CD4-positive, alpha-beta T cell treated with Interferon gamma for 1 hour (primary cell): ENCODE measurements around the gene ERICH6.

Source experiments
- DNase-seq: peaks from one replicate; pipeline ENCODE4 v3.0.0-alpha.2; 2020

ERICH6 gene

GRCh38 chr3:150736903-150737832 is 33.4 kb upstream of the ERICH6 start:
- DNase-seq, result no peak

GRCh38 chr3:150736316-150736719 is 32.6 kb upstream of the ERICH6 start:
- DNase-seq, result no peak

GRCh38 chr3:150734795-150735119 is 31.0 kb upstream of the ERICH6 start:
- DNase-seq, result no peak

GRCh38 chr3:150733936-150734794 is 30.4 kb upstream of the ERICH6 start:
- DNase-seq, result no peak

GRCh38 chr3:150733373-150733935 is 29.7 kb upstream of the ERICH6 start:
- DNase-seq, result no peak

- DNase-seq, result no peak
Observed at GRCh38 chr3:150729682-150730360, 26.1 kb upstream of the ERICH6 start.

- no peak for DNase-seq
Observed at GRCh38 chr3:150727653-150728502, 24.2 kb upstream of the ERICH6 start.

GRCh38 chr3:150725548-150725947 is 21.8 kb upstream of the ERICH6 start:
- DNase-seq, result no peak

- no peak for DNase-seq
Observed at GRCh38 chr3:150723946-150724345, 20.2 kb upstream of the ERICH6 start.

GRCh38 chr3:150722267-150722666 is 18.5 kb upstream of the ERICH6 start:
- DNase-seq, result no peak

GRCh38 chr3:150721285-150722130 is 17.8 kb upstream of the ERICH6 start:
- no peak for DNase-seq

GRCh38 chr3:150720444-150720843 is 16.7 kb upstream of the ERICH6 start:
- DNase-seq, result no peak

- DNase-seq, result no peak
Observed at GRCh38 chr3:150710097-150710496, 6.4 kb upstream of the ERICH6 start.

GRCh38 chr3:150703299-150703755 is 393 bp downstream of the ERICH6 start:
- DNase-seq, result peak; percentile 56

- DNase-seq, result no peak
Observed at GRCh38 chr3:150699068-150699639, 4.6 kb downstream of the ERICH6 start.

- DNase-seq, result no peak
Observed at GRCh38 chr3:150697646-150698045, 6.1 kb downstream of the ERICH6 start.

- no peak for DNase-seq
Observed at GRCh38 chr3:150691414-150692040, 12.2 kb downstream of the ERICH6 start.

GRCh38 chr3:150687613-150688012 is 16.1 kb downstream of the ERICH6 start:
- no peak for DNase-seq

GRCh38 chr3:150682824-150683223 is 20.9 kb downstream of the ERICH6 start:
- no peak for DNase-seq

GRCh38 chr3:150682279-150682678 is 21.4 kb downstream of the ERICH6 start:
- no peak for DNase-seq
